Measurements from ENCODE around the gene KLK5.
"Not testable (repeated sequence)": the region's sequence is repeated elsewhere in the genome, so short reads cannot be mapped to it uniquely, and the experiment has no call there.

Gene KLK5

DNA sequence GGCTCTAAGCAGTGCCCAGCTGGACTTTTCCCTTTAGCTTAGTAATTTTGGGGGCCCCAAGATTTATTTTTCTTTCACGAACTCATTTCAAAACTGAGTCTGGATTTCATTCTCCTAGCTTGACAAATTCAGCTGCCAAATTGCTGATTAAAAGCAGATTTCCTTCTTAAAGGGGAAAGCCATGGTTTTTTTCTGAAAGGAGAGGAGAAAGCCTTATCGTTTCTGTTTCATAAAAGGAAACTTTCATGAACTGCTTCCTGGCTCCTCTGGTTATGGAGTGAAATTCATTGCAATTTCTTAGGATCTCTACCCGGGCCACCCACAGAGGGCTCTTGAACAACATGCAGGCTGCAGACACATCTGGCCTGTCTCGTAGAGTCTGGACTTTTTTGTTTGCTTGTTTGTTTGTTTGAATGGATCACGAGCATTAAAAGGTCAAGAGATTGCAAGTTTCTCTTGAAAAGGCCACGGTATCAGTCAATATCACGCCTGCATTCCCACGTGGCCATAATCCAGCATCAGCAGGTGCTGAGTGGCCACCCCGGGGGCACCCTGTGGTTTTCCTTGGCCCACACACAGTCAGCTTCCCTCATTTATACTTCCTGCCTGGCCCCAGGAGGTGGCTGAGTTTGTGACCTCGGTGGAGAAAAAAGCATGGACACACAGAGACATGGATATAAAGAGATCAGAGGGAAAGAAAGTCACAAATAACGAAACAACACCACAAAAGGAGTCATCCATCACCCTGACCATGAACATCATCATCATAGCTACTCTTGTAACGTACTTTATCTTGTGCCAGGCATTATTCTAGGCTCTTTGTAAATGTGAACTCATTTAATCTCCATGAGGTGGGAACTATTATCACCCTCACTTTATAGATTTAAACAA lies 31.2 kb downstream of the KLK5 start:
- DNase-seq (ENCODE audit: low spot score), result no peak

DNA sequence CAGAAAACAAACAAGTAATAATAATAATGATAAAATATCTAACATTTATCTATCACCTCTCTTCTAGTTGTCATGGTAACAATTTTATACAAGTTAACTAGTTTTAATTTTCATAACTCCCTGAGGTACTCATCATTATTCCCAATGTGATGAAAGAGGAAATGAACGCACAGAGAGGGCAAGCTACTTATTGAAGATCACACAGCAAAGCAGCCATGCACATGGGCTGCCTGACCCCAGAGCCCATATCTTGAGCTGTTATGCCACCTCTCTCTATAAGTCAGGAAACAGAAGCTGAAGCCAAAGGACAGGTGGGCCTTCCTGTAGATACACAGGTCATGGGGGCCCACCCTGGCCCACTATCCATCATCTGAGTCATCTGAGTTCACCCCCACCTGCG lies 36.8 kb downstream of the KLK5 start:
- no peak for DNase-seq (ENCODE audit: low spot score)

DNA sequence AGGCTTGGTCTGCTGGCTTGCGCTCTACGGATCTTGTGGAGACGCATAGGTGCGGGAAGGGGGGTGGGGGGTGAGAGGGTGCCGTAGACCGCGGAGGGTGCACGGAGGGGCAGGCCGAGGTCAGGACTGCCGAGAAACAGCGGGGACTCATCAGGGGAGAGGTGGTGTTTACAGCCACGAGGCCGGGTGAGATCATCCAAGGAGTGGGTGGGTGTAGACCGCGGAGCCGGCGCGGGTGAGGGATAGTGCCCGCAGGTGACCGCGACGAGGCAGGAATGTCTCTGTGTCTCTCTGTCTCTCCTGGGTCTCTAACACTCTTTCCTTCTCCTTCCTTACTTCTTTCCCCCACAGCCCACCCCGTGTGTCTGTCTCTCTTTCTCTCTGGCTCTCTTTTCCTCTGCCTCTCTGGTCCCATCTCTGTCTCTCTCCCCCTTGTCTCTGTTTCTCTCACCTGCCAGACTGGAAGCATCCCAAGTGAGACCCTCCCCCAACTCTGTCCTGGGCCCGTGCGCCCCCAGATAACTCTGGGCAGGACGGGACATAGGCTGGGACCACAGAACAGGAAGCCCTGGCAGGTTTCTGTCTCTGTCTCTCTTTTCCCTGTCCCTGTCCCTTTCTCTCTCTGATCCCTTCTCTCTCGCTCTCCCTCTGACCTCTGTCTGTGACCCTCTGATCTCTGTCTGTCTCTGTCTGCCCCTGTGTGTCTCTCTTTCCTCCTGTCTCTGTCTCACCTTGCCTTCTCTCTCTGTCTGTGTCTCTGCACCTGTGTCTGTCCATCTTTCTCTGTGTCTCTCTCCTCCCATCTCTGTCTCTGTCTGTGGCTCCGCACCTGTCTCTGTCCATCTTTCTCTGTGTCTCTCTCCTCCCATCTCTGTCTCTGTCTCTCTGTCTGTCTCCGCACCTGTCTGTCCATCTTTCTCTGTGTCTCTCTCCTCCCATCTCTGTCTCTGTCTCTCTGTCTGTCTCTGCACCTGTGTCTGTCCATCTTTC lies 39.8 kb downstream of the KLK5 start:
- no peak for DNase-seq (ENCODE audit: low spot score)

DNA sequence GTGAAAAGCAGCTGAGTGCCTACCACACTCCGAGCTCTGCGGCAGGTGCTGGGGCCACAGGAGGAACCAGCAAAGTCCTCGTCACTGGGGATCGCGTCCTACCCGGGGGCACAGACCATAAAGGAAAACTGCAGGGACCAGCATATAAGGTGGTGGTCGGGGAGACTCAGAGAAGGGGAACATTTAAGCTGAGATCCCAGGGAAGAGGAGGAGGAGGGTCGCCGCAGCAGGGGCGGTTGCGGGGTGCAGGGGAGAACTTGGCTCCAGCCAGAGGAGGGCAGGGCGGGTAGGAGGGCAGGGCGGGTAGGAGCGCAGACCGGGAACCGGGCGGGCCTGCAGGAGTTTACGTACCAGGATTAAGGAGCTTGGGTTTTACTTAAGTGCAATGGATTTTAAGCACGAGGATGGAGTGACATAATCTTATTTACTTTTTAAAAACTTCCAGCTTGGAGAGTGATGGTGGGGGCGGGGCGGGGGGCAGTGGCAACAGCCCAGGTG lies 40.7 kb downstream of the KLK5 start:
- no peak for DNase-seq (ENCODE audit: low spot score)

DNA sequence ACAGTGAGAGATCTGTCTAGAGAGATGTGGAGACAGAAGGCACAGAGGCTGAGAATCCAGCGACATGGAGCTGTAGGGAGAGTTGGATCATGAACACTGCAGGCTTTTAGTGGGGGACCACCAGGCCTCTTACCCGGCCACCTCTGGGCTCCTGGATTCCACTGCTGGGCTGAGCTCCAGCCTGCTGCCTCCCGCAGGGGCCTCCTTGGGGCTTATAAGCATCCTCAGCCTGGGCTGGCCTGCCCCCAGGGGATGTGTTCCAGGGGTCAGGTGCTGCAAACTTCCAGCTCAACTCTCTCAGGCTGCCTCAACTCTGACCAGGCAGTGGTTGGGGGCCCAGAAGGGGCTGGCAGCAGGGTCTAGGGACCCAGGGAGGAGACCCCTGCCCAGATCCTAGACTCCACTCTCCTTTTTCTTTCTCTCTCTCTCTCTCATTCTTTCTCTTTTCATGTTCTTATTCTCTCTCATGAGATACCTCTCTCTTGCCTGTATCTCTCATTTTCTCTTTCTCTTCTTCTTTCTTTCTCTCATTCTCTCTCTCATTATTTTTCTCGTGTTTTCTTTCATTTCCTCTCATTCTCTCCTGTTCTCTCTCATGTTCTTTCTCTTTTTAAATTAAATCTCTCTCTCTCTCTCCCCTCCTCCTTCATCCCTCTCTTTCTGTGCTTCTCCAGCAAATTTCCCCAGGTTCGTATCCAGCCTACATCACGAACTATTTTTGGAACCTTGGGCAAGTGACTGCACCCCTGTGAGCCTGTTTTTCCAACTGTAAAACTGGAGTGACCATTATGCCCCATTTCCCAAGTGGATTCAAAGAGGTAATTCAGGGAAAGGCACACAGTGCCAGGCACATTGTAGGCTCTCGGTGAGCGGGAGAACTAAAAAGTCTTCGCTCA lies 41.4 kb downstream of the KLK5 start, which contains the start of gene KLK4:
KLK4 (minus strand) TSS at position 190 of the 896 bp plus-strand sequence. CDS start 657 bp downstream, outside the sequence.
- DNase-seq (ENCODE audit: low spot score), result no peak

DNA sequence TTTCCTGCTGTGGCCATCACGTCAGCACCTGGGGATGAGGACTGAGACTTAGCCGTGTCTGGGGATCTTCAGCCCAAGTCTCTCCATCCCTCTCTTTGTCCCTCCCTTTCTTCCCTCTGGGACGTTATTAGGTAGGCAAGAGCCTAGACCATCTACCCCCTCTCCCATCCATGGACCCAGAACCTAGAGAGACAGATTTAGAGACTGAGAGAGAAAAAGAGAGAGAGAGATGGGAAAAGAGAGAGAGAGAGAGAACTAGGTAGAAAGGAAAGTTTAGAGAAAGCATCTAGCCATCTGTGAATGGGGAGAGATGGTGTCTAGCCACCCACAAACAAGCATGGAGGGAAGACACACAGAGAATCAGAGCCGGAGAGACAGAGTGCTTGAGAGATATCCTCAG lies 42.1 kb downstream of the KLK5 start:
- no peak for DNase-seq (ENCODE audit: low spot score)

DNA sequence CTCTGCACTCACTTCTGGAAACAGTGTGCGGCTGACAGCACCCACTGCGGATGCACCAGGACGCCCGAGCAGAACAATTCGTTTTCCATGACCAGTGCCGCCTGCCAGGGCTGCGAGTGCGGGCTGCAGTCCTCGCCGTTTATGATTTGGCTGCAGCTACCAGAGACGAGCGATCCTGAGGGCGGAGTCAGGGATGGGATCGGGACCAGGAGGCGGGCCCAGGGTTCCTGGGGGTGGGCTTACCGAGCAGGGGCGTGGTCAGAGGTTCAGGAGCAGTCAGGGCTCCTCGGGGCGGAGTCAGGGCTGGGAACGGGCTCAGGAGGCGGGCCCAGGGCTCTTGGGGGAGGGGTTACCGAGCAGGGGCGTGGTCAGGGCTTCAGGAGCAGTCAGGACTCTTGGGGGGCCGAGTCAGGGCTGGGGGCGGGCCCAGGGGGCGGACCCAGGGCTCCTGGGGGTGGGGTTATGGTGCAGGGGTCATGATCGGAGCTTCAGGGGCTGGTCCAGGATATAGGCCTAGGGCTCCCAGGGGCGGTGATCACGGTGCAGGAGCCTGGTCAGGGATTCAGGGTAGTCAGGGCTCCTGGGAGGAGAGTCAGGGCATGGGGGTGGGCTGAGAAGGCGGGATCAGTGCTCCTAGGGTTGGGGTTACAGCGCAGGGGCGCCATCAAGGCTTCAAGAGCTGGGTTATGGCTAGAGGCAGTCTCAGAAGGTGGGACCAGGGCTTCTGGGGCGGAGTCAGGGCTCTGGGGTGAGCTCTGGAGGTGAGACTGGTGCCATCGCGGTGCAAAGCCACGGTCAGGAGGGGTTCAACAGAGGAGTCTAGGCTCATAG lies 43.4 kb downstream of the KLK5 start:
- DNase-seq (ENCODE audit: low spot score), result peak; percentile 97

DNA sequence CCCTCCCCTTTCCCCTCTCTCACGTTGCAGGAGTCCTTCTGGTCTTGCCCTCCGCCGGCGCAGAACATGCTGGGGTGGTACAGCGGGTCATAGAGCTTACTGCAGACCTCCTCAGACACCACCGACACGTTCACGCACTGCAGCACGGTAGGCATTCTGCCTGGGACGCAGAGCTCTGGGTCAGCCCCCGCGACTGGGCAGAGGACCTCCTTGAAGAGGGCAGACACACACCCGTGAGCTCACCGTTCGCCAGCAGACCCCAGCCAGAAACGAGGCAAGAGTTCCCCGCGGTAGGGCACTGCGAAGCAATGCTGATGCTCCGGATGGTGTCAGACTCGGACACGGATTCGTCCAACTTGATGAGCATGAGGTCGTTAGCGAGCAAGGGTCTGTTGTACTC lies 44.5 kb downstream of the KLK5 start:
- DNase-seq (ENCODE audit: low spot score), result no peak

DNA sequence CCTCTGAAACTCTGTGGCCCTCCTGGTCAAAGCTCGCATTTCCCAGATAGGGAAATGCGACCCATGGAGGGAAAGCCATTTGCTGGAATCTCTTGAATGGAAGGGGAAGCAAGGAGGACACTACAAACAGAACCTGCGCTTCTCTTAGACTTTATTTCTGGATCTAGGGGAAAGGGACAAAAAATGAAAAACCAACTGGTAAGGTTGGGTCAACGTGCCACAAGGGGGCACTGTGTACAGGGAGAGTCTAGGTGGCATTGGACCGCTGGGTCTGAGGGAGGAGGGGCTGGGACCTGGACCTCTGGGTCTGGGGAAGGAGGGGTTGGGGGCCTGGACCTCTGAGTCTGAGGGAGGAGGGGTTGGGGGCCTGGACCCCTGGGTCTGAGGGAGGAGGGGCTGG lies 46.6 kb downstream of the KLK5 start:
- DNase-seq (ENCODE audit: low spot score), result peak; percentile 67

DNA sequence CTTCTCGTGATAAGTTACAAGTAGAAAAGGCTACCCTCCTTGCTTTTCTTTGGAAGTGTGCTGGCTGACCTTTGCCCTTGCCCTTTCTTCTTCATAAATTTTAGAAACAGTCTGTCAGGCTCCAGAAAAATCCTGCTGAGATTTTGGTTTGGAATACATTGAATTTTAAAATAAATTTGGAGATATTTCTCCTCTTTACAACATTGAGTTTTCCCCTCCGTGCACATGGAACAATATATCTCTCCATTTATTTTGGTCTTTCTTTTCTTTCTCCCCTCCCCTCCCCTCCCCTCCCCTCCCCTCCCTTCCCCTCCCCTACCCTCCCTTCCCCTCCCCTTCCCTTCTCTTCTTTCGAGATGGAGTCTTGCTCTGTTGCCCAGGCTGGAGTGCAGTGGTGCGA lies 50.2 kb downstream of the KLK5 start:
- DNase-seq (ENCODE audit: low spot score), result no peak

DNA sequence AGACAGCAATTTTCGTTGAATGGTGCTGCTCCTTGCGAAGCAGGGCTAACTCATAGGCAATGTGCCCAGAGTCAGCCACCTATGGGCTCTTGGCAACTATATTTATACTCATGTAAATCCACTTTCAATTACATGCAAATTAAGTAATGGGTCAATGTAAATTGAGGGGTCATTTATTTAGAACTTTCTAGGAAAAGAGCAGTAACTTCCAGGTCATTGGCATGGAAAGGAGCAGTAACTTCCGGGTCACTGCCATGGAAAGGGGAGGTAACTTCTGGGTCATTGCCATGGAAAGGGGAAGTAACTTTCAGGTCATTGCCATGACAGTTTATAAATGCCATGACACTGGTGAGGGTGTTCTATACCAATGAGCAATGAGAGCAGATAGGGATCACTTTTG lies 53.3 kb downstream of the KLK5 start:
- DNase-seq (ENCODE audit: low spot score), result no peak

DNA sequence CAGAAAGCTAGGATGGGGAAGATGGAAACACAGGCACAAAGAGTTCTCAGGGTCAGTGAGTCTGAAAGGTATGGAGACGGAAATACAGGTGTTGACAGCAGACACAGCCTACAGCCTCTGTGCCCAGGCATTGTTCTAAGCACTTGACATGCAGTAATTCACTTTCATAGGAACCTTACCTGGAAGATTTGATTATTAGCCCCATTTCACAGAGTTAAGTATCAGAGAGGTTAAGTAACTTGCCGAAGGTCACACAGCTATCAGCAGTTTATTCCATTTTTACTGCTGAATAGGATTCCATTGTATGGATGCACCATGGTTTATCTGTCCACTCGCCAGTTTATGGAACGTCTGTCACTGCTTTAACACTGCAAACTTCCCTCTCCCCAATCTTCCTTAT lies 54.8 kb downstream of the KLK5 start:
- no peak for DNase-seq (ENCODE audit: low spot score)

DNA sequence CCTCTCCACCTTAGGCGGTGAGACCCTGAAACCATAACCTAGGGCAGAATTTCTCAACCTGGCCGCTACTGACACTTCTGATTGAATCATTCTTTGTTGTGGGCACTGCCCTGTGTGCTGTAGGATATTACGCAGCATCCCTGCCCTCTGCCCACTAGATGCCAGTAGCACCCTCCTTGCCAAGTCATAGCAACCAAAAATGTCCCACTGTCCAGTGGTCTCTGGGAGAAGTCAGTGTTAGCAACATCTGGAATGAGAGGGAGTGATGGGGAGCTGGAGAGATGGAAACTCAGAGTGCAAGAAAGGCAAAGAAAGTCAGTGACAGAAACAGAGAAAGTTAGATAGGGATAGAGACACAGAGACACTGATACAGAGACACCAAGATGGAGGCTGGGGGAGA lies 55.2 kb downstream of the KLK5 start:
- no peak for DNase-seq (ENCODE audit: low spot score)

DNA sequence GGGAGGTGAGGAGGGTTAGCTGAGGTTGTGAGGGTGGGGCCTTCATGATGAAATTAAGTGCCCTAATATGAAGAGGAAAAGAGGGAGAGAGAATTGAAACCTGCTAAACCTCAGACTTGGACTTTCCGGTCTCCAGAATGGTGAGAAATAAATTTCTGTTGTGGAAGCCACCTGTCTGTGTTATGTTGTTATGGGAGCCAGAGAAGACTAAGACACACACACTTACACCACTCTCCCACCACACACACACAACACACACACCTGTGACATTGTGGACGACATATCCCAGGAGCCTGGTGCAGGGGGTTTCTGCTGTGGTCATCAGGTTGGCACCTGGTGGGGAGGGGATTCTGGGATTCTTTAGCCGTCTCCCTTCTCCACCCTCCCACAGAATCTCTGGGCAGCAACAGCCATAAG lies 55.6 kb downstream of the KLK5 start:
- no peak for DNase-seq (ENCODE audit: low spot score)

DNA sequence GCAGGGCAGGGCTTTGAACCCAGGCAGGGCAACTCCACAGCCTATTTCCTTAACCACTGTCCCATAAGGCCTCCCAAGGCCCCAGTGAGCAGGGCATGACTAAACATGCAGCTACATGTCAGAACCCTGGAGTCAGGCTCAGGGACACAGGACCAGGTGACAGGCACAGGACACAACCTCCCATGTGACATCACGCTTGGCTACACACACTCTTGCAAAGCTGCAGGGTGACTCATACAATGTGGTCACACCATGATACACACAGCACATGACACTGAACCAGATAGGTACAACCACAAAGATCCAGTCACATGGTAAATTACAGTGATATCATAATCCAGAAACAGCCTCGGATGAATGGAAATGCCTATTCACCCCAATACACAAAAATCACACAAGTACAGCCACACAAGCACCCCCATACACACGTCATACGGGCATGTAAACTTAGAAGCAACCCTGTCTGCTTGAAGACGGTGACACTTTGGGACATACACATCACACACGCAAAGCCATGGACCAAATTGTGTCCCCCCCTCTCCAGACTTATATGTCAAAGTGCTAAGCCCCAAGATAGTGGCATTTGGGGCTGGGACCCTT lies 56.1 kb downstream of the KLK5 start:
- DNase-seq (ENCODE audit: low spot score), result no peak

DNA sequence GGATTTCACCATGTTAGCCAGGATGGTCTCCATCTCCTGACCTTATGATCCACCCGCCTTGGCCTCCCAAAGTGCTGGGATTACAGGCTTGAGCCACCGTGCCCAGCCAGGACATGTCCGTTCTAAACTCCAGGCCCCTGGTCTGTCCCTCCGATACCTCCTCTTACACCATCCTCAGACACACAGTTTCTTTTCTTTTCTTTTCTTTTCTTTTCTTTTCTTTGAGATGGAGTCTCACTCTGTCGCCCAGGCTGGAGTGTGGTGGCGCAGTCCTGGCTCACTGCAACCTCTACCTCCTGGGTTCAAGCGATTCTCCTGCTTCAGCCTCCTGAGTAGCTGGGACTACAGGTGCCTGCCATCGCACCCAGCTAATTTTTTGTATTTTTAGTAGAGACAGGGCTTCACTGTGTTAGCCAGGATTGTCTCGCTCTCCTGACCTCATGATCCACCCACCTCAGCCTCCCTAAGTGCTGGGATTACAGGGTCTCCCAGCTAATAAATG lies 56.7 kb downstream of the KLK5 start:
- not testable (repeated sequence) for DNase-seq (ENCODE audit: low spot score)

DNA sequence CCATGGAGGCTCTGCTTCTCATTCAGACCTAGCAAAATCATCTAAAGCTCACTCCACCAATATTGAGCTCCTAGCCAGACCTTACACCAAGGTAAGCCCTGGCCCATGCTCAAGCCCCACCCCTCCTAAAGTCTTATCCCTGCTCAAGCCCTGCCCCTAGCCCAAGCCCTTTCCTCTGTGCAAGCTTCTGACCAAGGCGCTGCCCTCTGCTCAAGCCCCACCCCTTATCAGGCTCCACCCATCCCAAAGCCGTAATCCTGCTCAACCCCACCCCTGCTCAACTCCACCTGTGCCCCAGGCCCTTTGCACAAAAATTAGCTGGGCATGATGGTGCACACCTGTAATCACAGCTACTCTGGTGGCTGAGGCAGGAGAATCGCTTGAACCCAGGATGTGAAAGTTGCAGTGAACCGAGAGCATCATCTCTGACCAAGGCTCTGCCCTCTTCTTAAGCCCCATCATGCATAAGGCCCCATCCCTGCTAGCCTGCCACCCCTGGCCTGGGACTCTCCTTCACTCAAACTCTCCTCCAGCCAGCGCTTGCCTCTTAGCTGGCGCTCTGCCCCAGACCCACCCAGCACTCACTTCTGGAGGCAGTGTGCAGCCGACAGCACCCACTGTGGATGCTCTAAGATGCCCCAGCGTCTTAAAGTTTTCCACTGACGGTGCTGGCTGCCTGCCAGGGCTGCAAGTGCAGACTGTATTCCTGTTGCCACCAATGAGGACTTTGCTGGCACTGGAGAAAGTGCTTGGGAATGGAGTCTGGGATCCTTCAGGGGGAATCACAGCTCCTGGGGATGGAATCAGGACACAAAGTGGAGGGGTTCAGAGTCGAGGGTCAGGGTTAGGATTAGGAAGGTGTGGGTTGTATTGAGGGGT lies 58.1 kb downstream of the KLK5 start:
- no peak for DNase-seq (ENCODE audit: low spot score)
